K562 (cell line): ENCODE results near the gene METTL22. TPM values are rescaled to one million over a fixed set of nuclear protein-coding genes. Genes with fewer than 3 reads are reported as not detected.

Source experiments
- CHD2 ChIP-seq: IDR thresholded peaks from 2 replicates; pipeline ENCODE4 v1.6.1; 2011; ENCODE audit warnings: low read depth, low read length
- CHD4 ChIP-seq: fragments of 200-600 bp; sonication (generic); IDR thresholded peaks from 3 replicates; pipeline ENCODE4 v1.6.1; 2012; ENCODE audit warnings: low read depth, mild to moderate bottlenecking, mixed read lengths, low read length, inconsistent platforms; ENCODE audit not compliant: insufficient read depth, insufficient replicate concordance, poor library complexity, severe bottlenecking
- CREB3L1 ChIP-seq: fragments of 450-650 bp; IDR thresholded peaks from 2 replicates; pipeline ENCODE4 v1.6.1; 2014; ENCODE audit warnings: low read depth, mild to moderate bottlenecking, moderate library complexity, borderline replicate concordance
- CREBBP ChIP-seq: IDR thresholded peaks from one replicate; pipeline ENCODE4 v1.6.1; 2012; ENCODE audit warnings: low read depth, mild to moderate bottlenecking, control low read depth, inconsistent platforms, low read length
- E2F6 ChIP-seq, 2 experiments: IDR thresholded peaks; 2 replicates each; pipeline ENCODE4 v1.6.1; 2011; ENCODE audit warnings: borderline replicate concordance in 1 of 2, control low read depth in 1 of 2, low read depth in 1 of 2, low read length in 1 of 2, mild to moderate bottlenecking in 1 of 2, mixed read lengths in 1 of 2, moderate library complexity in 1 of 2; ENCODE audit not compliant: insufficient read depth in 1 of 2, insufficient read length in 1 of 2, poor library complexity in 1 of 2, severe bottlenecking in 1 of 2; ENCODE audit errors: extremely low read depth in 1 of 2
- GABPA ChIP-seq: fragments of 200-800 bp; sonication (Bioruptor generic); conservative IDR thresholded peaks from 2 replicates; pipeline ENCODE4 v1.6.1; 2016; ENCODE audit warnings: low read depth, missing genetic modification characterization, missing compliant biosample characterization
- HMG20B ChIP-seq: fragments of 250-450 bp; sonication (Bioruptor Pico); IDR thresholded peaks from 2 replicates; pipeline ENCODE4 v1.5.0; 2021; ENCODE audit warnings: mild to moderate bottlenecking
- KDM1A ChIP-seq, 2 experiments: fragments of 450-650 bp; IDR thresholded peaks; 2 replicates each; pipeline ENCODE4 v1.6.1; 2016; ENCODE audit warnings: mild to moderate bottlenecking in 2 of 2
- MLX ChIP-seq, 2 experiments: fragments of 450-650 bp in 1 of 2; sonication (generic) in 1 of 2; formaldehyde crosslinking; conservative IDR thresholded peaks; 2 replicates each; pipeline versions ENCODE4 v1.4.0 to v1.8.1; 2020 to 2022; ENCODE audit warnings: mild to moderate bottlenecking in 1 of 2, missing genetic modification reagents in 1 of 2
- RAD51 ChIP-seq: fragments of 450-650 bp; IDR thresholded peaks from 2 replicates; pipeline ENCODE4 v1.7.1; 2016; ENCODE audit warnings: low read depth, mild to moderate bottlenecking, borderline replicate concordance
- RHOXF2B ChIP-seq: fragments of 250-450 bp; sonication (Bioruptor Pico); conservative IDR thresholded peaks from 2 replicates; pipeline ENCODE4 v1.5.1; 2021
- THRAP3 ChIP-seq: fragments of 450-650 bp; IDR thresholded peaks from 2 replicates; pipeline ENCODE4 v1.6.1; 2016; ENCODE audit warnings: mild to moderate bottlenecking, inconsistent platforms, borderline replicate concordance
- ZBED1 ChIP-seq: IDR thresholded peaks from 2 replicates; pipeline ENCODE4 v1.6.1; 2014
- ZNF12 ChIP-seq: sonication (generic); formaldehyde crosslinking; IDR thresholded peaks from 2 replicates; pipeline ENCODE4 v1.4.0; 2020; ENCODE audit warnings: mild to moderate bottlenecking, missing genetic modification reagents
- ZNF561 ChIP-seq: fragments of 450-650 bp; formaldehyde crosslinking; conservative IDR thresholded peaks from 2 replicates; pipeline ENCODE4 v1.4.0; 2020; ENCODE audit warnings: mild to moderate bottlenecking, moderate library complexity
- ZSCAN29 ChIP-seq: fragments of 450-650 bp; IDR thresholded peaks from 2 replicates; pipeline ENCODE4 v1.6.1; 2017
- polyA plus RNA-seq, 8 experiments: library from polyadenylated mRNA; depleted of rRNA in 4 of 8; stranded (reverse) in 5 of 8; unstranded in 3 of 8; fragments of >200 nt; fragmentation: Nextera tagmentation in 2 of 8; fragmentation: Illumina TruSeq in 1 of 8; extraction: Ambion mirVana in 2 of 8; extraction: Trizol in 1 of 8; gene quantifications; 2 replicates each; pipeline versions ENCODE4 v1.2.1 to v1.2.3, GENCODE V29; 2011 to 2014; ENCODE audit warnings: inconsistent platforms in 1 of 8, missing spikeins in 1 of 8
- total RNA-seq, 7 experiments: library from RNA; depleted of rRNA in 6 of 7; stranded (reverse); fragments of >200 nt in 6 of 7; fragmentation: Illumina TruSeq in 2 of 7; extraction: Trizol in 2 of 7; gene quantifications; 2 replicates each; pipeline versions ENCODE4 v1.2.1 to v1.2.3, GENCODE V29; 2011 to 2021; ENCODE audit warnings: low replicate concordance in 1 of 7

METTL22 gene
- total and polyA plus RNA-seq, 9 of the 15 experiments (the other 6 are each of a cell fraction or from before 2014, with no cell fraction given) = 6.9 to 33.2 (median 18.5) TPM

- TF ChIP-seq CREBBP (no peak), E2F6 (IDR thresholded peaks at IDR 0.05; ENCODE audit: borderline replicate concordance in 1 of 2, extremely low read depth in 1 of 2, insufficient read depth in 1 of 2, insufficient read length in 1 of 2, low read depth in 1 of 2, low read length in 1 of 2, poor library complexity in 1 of 2, severe bottlenecking in 1 of 2) (peak; percentile 40 to 60), CHD2 (peak; percentile 89), ZNF12 (CRISPR knock-in tag) (no peak), RAD51 (0 out of 2 replicates have a peak, but pooled peaks have one; percentile 33), KDM1A (IDR thresholded peaks at IDR 0.05) (no peak), ZNF561 (CRISPR knock-in tag) (no peak), THRAP3 (no peak), ZBED1 (no peak), RHOXF2B (CRISPR knock-in tag) (no peak), MLX (CRISPR knock-in tag; conservative IDR thresholded peaks at IDR 0.05) (no peak), GABPA (tag) (no peak), CREB3L1 (peak; percentile 65), CHD4 (no peak), HMG20B (CRISPR knock-in tag) (no peak), ZSCAN29 (no peak)
Measured at GRCh38 chr16:8614435-8615029, 7.0 kb upstream of the METTL22 start (continued).
